HG03571 (cell line): ENCODE data around the gene SUN1.
A peak's percentile ranks its signal among the peaks of the same experiment; 100 is the strongest.

Experiments used
- ATAC-seq: cut with Tn5 transposase; IDR thresholded peaks from one replicate; pipeline ENCODE4 v1.9.1; 2021; ENCODE audit not compliant: unreplicated experiment

SUN1 gene

DNA sequence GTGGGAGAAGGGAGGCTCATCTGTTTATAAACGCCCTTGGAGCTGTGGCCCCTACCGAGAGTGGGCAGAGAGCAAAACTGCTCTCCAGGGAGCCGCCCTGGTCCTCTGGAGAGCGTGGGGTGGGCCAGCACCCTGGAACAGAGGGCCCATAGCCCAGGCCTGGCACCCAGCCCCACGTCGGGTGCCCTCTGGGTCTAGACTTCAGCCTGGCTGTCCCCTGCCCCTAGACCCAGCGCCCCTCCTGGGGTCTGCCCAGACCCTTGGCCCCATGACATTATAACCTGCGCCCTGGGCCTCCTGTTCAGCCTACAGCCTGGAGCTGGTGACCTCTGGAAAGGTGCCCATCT lies 68.7 kb downstream of the SUN1 start:
- no peak for ATAC-seq

DNA sequence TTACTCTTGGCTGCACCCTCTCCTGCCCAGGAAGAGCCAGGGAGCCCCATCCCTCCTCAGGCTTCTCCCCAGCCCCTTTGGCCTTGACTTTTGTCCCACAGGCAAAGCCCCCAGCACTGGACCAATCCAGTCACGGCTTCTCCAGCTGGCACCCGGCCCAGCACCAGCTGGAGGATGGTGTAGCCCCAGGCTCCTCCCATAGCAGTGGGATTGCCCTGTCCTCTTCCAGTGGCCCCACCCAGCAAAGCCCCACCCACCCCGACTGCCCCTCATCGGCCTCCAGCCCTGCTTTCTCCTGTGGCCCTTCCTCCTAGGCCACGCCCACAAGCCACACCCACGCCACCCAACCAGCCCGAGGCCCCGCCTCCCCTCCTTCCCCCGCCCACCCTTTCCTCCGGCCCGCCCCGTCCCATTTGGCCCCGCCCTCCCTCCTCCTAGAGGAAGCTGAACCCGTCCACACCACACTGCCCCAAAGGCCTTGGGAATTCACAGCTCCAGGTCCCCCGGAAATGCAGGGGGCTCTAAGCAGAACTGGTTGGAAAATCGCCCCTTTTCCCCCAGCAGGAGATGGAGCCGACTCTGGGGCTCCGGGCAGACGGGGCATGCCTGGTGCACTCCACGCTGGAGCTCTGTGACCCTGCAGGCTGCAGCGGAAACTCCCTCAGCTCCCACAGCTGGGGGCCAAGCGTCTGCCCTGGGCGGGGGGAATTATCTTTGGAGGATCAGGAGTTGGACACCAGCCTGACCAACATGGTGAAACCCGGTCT lies 69.3 kb downstream of the SUN1 start:
- ATAC-seq: no peak

DNA sequence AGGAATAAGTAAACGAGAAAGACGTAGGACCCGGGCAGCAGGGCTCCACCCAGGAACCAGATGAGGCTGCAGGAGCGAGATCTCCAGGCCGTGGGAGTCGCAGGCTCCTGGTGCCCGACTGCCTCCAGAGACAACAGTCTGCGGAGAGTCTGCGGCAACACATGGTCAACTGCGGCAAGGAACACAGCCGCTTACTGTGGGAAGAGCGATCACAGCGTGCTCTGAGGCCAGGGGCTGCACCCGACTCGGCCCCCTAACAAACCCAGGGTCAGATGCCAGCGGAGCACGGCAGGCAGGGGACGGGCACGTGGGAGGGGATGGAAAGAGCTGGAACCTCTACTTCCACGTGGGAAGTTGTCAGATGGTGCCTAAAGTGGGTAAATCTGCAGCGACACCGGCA lies 70.7 kb downstream of the SUN1 start:
- ATAC-seq: no peak

DNA sequence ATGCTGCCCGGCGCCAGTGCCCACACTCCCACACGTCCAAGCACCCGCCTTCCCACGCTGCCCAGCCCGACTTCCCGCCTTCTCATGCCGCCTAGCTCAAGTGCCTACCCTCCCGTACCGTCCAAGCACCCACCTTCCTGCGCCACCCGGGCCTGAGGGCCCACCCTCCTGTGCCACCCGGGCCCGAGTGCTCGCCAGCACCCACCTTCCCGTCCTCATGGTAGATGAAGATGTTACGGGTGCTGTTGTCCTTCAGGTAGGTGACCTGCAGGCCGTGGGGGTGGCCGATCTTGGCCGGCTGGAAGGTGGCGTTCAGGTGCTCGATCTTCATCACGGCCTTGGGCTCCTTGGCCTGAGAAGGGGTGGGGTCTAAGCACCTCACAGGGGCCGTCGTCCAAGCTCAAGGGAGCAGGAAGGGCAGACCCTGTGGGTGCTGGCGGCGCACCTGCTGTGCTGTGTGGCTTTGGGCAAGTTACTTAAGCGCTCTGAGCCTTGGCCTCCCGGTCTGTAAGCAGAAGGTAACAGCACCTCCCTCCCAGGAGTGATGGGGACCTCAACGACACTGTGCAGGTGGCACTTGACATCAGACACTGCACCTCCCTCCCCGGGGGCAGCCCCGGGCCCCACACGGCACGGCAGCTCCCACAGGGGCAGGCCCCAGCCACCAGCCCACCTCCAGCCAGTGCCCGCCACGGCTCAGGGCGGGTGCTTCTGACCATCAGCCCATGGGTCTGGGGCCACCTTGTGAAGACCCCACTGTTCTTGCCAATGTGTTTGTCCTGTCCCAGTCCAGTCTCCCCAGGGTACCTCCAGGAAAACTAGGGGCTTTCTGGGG lies 71.9 kb downstream of the SUN1 start:
- ATAC-seq: no peak

DNA sequence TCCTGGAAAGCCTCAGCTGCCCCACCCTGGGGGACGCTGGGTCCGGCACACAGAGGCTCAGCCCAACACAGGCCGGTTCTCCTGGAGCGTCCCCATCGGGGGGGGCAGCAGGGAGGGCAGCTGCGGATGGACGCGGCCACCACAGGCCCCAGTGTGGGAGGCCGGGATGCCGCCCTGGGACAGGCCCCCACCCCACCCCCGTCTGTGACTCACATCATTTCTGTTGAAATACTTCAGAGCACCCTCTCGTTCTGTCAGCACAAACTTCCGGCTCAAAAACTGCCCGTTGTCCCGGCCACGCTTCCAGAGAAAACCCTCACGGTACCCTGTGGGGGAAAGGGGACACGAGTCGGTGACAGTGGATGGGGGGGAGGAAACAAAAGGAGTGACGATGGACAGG lies 72.6 kb downstream of the SUN1 start:
- no peak for ATAC-seq

DNA sequence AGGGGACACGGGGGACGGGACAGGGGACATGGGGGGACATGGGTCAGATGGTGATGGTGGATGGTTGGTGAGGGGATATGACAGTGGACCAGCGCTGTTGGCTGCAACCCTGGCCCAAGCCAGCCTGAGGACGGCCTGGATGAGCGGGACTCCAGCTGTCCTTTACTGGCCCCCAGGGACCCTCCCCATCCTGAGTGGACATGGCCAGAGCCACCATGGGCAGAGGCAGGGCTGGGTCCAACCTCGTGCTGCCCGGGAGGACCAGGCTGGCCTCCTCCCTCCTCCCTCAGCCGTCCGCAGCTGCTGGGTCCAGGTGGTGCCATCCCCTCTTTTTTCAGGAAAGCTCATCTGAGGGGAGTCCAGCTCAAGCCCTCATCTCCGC lies 74.5 kb downstream of the SUN1 start:
- ATAC-seq: no peak

DNA sequence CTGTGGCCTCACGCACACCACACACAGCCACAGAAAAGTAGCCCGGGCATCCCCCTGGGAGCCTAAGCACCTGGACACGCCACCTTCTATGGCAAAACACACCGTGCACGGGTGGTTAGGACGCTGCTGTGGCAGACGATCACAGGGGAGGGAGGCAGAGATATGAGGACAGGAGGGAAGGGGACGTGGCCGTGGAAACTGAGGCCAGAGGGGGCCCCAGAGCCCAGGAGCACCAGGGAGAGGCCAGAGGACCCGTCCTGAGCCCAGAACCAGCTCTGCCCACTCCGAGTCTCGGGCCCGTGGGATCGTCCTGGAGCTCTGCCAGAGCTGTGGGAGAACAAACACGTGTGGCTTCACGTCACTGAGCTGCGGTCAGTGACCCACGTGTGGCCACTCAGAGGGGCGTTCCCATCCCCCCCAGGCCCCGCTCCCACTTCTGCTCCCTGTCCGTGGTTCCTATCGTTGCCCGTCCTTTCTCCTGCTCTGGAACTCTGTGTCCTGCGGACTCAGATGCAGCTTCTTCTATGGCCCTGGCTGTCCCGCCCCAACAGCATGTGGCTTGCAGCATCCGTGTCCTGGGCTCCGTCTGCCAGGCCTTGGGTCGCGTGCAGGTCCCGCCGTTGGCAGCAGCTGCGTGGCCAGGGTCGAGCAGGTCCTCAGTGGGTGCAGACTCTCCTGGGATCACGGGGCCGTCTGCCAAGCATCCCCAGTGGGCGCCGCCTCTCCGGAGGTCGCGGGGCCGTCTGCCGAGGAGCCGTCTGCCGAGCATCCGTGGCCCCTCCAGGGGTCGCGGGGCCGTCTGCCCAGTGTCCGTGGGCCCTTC lies 75.1 kb downstream of the SUN1 start:
- no peak for ATAC-seq

DNA sequence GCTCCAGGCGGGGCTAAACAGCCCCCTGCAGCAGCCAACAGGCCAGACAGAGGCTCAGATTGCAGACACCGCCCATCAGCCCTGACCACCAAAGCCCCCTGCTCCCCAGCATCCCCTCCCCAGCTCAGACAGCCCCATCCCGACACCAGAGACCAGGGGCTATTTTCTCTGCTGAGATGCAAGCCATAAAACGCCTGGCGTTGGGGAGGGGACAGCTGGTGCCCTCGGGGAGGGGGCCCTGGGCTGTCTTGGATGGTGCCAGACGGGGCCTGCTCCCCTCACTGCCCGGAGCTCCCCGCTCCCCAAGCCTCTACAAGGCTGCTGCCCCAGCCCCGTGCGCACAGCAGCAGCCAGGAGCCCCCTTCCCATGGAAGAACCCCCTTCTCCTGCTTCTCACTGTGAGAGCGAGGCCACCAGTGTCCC lies 75.9 kb downstream of the SUN1 start:
- no peak for ATAC-seq

DNA sequence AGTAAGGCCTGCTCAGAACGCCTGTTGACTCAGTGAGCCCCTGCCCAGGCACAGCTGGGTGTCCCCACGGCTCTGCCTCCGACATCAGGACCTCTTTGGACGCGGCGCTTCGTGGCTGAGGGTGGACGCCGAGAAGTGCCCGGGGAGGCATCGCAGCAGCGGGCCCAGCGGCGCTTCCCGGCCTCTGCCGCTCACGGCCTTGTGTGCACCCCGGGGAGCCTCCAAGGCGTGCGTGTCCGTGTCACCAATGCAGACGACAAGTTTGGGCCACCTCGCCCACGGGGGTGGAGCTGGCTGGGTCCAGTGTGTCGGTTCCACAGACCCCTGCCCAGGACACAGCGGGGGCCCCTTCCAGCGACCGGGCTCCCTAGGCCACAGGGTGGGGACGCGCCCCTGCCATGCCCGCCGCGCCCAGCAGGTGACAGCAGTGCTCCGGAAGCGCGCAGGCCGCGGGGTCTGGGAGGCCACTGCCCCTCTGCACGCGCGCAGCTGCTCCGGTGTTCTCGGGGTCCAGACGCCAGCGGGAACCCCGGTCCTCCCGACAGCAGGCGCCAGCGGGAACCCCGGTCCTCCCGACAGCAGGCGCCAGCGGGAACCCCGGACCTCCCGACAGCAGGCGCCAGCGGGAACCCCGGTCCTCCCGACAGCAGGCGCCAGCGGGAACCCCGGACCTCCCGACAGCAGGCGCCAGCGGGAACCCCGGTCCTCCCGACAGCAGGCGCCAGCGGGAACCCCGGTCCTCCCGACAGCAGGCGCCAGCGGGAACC lies 76.5 kb downstream of the SUN1 start:
- ATAC-seq: peak; percentile 55

DNA sequence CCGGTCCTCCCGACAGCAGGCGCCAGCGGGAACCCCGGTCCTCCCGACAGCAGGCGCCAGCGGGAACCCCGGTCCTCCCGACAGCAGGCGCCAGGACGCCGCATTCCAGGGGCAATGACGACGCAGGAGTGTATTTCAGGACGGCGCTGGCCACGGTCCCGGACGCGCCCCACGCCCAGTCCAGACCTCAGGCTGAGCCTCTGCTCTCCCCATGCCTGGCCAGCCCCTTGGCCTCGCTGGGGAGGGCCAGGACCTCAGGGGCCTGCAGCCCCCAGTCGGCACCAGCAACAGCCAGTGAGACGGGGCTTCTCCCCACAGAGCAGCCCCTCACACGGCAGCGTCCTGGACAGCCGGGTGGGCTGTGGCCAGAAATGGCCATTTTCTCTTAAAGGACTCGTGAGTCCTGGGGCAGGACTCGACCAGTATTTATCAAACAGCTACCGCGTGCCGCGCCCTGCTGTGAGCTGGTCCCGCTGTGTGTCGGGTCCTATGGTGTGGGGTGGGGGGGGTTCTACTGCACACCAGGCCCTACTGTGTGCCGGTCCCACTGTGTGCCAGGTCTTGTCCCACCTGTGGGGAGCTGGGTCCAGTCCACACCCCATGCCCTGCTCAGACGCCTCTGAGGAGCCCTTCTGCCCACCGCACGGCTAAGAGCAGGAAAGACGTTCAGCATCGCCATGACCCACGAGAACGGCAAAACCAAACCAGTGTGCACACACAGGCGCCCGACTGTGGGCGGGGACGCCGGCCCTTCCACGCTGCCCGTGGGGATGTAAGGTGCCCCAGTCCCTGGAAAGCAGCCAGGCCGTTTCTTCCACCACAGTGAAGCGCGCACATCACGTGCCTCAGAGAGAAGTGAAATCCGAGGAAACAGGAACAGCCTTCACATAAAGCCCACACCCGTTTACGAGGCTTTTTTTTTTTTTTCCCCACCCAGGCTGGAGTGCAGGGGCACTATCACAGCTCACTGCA lies 77.4 kb downstream of the SUN1 start:
- no peak for ATAC-seq

DNA sequence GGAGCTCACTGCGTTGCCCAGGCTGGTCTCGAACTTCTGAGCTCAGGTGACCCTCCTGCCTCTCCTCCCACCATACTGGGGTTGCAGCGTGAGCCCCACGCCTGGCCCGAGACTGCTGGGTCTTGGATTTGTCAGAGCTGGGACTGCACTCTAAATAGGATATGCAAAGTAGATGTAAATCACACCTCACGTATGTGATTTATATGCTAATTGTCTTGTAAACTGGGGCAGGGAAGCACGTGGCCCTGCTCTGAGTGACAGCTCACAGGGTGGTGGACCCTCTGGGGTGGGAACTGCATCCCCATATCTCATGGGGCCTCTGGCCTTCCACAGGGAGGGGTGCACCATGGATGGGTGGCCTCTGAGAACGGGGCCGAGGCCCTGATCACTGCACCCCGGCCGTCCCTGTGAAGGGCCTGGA lies 78.2 kb downstream of the SUN1 start:
- ATAC-seq: no peak

DNA sequence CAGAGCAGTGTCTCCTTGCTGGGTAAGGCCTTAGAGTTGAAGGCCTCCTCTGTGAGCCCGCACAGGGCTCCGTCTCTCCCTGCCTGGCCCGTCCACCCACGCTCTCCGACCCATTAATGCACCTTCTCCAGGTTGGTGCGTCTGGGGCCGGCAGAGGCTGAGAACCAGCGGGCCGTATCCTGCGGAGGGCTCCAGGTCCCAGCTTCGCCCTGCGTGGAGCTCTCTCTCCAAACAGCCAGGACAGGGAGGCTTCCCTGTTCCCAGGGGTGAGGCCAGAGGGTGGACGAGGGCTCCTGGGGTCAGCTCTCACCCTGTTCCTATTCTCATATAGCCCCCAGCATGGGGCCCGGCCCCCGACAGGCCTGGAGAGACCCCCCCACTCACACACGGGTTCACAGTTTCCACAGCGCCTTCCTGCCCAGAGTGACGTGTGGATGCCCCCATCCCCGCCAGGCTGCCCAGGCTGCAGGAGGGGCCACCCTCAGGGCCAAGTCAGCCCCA lies 78.7 kb downstream of the SUN1 start:
- ATAC-seq: no peak

DNA sequence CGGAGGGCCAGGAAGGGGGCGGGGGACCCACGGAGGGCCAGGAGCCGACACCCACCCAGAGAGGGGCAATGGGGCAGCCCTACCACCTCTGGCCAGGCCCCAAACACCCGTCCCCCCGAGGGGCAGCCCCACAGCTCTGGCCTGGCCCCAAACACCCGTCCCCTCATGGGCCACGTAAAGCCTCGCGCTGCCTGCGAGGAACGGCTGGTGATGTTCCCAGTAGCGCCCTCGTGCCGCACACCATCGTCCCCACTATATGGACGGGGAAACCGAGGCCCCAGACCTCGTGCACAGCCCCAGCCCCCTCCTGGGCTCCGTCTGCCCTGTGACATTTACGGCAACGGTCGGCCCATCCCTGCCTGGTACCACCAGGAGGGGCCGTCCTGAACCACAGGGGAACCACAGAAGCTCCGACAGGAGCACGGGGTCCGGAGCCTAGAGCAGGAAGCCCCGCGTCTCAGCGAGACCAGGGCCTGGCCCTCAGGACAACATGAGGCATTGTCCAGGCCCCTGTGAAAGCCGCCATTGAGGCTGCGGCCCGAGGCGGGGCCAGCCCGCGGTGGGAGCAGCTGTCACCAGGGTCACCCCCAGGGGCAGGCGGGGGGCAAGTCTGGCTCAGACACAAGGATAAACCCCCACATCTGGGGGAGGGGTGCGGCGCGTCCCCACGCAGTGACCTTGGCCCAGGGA lies 79.7 kb downstream of the SUN1 start:
- ATAC-seq: no peak

DNA sequence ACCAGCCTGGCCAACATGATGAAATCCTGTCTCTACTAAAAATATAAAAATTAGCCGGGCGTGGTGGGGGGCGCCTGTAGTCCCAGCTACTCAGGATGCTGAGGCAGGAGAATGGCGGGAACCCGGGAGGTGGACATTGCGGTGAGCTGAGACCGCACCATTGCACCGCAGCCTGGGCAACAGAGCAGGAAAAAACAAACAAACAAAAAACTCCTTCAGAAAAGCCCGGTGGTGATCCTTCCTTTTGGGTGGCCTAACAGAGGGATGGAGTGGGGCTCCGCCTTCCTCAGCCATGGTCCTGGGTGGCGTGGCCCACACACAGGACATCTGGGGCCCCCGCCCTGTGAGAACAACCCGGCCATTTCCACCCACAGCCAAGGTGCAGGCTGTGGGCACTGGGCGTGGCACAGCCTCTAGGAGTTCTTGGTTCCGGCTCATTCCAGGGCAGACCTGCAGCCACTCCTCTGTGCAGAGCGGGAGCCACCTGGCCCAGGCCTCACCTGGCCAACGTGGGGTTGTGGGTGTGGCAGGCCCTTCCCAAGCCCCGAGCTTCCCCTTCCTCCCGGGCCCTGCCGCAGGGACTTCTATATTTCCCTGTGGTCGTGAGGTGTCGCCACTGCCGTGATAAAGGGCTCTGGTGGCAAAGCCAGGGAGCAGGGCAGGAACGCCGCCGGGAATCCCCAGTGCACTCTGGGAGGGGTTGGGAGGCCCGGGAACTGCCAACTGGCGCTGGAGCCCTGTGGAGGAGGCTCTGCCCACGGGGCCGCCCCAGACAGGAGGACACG lies 81.7 kb downstream of the SUN1 start:
- no peak for ATAC-seq

DNA sequence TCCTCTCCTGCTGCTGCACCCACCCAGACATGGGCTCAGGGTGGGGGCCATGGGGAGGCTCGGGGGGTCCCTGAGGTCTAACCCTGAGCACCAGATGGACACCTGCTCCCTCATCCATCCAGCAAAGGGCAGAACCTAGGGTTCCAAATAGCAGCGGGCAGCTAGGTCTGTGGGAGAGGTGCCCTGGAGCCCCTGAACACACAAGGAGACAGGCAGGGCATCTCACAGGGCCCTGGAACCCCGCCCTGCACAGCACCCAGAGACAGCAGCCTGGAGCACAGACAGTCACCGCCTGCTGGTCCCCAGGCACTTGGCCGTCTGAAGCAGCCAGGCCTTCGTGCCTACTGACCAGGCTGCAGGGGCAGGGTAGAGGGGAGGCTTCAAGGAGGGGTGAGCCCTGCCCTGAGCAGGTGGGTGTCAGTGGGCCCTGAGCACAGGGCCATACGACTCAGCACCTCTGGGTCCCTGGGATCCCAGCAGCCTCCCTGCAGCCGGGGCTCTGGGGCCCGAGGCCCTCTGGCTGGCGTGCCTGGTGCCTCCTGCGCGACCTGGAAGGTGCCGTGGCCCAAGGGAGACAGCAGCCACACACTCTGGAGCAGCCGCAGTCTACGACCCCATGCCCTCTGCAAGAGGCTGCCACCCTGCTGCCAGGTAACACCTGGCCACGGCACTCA lies 82.4 kb downstream of the SUN1 start:
- ATAC-seq: no peak

DNA sequence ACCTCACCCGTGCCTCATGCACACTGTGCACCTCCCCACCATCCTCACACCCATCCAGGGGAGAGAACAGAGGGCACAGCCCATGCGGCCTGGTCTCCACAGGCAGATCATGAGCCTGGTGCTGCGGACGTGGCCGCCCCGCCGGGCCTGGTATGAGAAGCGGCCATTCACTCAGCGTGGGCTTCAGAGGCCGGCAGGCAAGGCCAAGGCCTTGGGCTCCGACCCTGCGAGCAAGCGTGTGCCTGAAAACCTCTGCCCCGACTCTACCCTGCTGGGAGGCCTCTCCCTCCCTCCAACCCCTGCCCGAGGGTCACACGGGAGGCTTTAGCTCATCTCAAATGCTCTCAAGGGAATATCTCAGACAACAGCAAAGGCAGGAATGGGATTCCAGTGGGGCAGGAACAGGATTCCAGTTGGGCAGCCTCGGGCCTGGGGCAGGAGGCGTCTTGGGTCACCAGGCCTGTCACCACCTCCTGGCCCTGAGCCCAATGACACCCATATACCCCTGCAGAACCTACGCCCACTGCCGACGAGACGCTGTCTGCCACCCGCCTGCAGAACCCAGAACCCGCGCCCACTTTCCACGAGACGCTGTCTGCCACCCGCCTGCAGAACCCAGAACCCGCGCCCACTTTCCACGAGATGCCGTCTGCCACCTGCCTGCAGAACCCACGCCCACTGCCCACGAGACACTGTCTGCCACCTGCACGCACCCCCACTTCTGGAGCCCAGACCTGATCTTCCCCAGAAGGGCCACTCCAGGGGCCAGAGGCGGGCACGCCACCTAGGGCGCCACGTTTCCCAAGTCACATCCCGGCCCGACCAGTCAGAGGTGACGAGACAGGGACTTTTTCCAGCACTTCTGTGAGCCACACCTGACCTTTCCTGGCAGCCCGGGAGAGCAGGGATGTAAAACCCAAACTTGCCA lies 83.3 kb downstream of the SUN1 start:
- ATAC-seq: no peak
